HEK293 (cell line): ENCODE data around the gene DPM2.

Experiments used
- CTCF ChIA-PET: fragments of 350-600 bp; formaldehyde crosslinking; extraction: SDS; loops from one replicate; lab custom pipeline; 2021; ENCODE audit warnings: antibody characterized with exemption; lab: Yijun Ruan, JAX
- POLR2A ChIA-PET: fragments of 300-600 bp; formaldehyde crosslinking; extraction: SDS; loops from one replicate; lab custom pipeline; 2020; ENCODE audit warnings: antibody characterized with exemption, inconsistent platforms; lab: Yijun Ruan, JAX
- H3K27ac ChIP-seq: fragments of 200-500 bp; sonication (Bioruptor generic); 2 replicates; pipeline ENCODE4 v1.5.1; 2014; ENCODE audit warnings: low read depth, low read length, control low read depth, inconsistent platforms; ENCODE audit errors: extremely low read depth
- H3K36me3 ChIP-seq, 2 experiments: fragments of 200-500 bp in 1 of 2; sonication (Bioruptor generic) in 1 of 2; 1 replicate in 1 of 2; 2 replicates in 1 of 2; pipeline ENCODE4 v1.5.1; 2014 to 2017; ENCODE audit warnings: inconsistent platforms in 2 of 2, low read length in 2 of 2; ENCODE audit not compliant: control insufficient read depth in 2 of 2, insufficient read depth in 1 of 2
- H3K4me1 ChIP-seq: fragments of 200-500 bp; sonication (Bioruptor generic); 2 replicates; pipeline ENCODE4 v1.5.1; 2014; ENCODE audit warnings: mild to moderate bottlenecking, low read length, inconsistent platforms; ENCODE audit not compliant: control insufficient read depth, insufficient read depth
- H3K4me3 ChIP-seq: 2 replicates; pipeline ENCODE4 v1.5.1; 2011; ENCODE audit warnings: low read depth, mild to moderate bottlenecking, control low read depth, low read length, moderate library complexity
- H3K9me3 ChIP-seq: fragments of 200-500 bp; sonication (Bioruptor generic); 2 replicates; pipeline ENCODE4 v1.5.1; 2014; ENCODE audit warnings: low read depth, low read length, inconsistent platforms; ENCODE audit not compliant: control insufficient read depth, insufficient read depth
- ELK4 ChIP-seq: IDR thresholded peaks from 2 replicates; pipeline ENCODE4 v1.6.1; 2011; ENCODE audit warnings: mild to moderate bottlenecking, low read depth, low read length, borderline replicate concordance
- GLI4 ChIP-seq: fragments of 450-650 bp; formaldehyde crosslinking; IDR thresholded peaks from 2 replicates; pipeline ENCODE4 v1.5.1; 2016; ENCODE audit warnings: missing biosample characterization, missing genetic modification characterization
- KLF1 ChIP-seq: fragments of 450-650 bp; formaldehyde crosslinking; IDR thresholded peaks from 2 replicates; pipeline ENCODE4 v1.5.1; 2016; ENCODE audit warnings: missing biosample characterization, missing genetic modification characterization
- KLF16 ChIP-seq: fragments of 450-650 bp; formaldehyde crosslinking; IDR thresholded peaks from 2 replicates; pipeline ENCODE4 v1.5.1; 2017; ENCODE audit warnings: missing biosample characterization, missing genetic modification characterization
- KLF17 ChIP-seq: fragments of 450-650 bp; formaldehyde crosslinking; IDR thresholded peaks from 2 replicates; pipeline ENCODE4 v1.5.1; 2016; ENCODE audit warnings: missing biosample characterization, missing genetic modification characterization
- KLF7 ChIP-seq: fragments of 450-650 bp; formaldehyde crosslinking; IDR thresholded peaks from 2 replicates; pipeline ENCODE4 v1.5.1; 2016; ENCODE audit warnings: missing biosample characterization, missing genetic modification characterization, borderline replicate concordance
- KLF9 ChIP-seq: fragments of 450-650 bp; formaldehyde crosslinking; IDR thresholded peaks from 2 replicates; pipeline ENCODE4 v1.5.1; 2016; ENCODE audit warnings: missing biosample characterization, missing genetic modification characterization, low read depth
- OSR2 ChIP-seq: fragments of 450-650 bp; formaldehyde crosslinking; IDR thresholded peaks from 2 replicates; pipeline ENCODE4 v1.5.1; 2016; ENCODE audit warnings: missing biosample characterization, missing genetic modification characterization
- SETDB1 ChIP-seq: IDR thresholded peaks from one replicate; pipeline ENCODE4 v1.6.1; 2017; ENCODE audit warnings: mild to moderate bottlenecking, low read length, moderate library complexity, mixed read lengths; ENCODE audit not compliant: insufficient read length
- SP3 ChIP-seq: fragments of 450-650 bp; formaldehyde crosslinking; IDR thresholded peaks from 2 replicates; pipeline ENCODE4 v1.5.1; 2016; ENCODE audit warnings: missing biosample characterization, missing genetic modification characterization
- SP7 ChIP-seq: fragments of 450-650 bp; formaldehyde crosslinking; IDR thresholded peaks from 2 replicates; pipeline ENCODE4 v1.5.1; 2016; ENCODE audit warnings: missing biosample characterization, missing genetic modification characterization
- ZBTB20 ChIP-seq: fragments of 450-650 bp; formaldehyde crosslinking; IDR thresholded peaks from 2 replicates; pipeline ENCODE4 v1.5.1; 2016; ENCODE audit warnings: missing biosample characterization, missing genetic modification characterization
- ZBTB26 ChIP-seq: fragments of 450-650 bp; formaldehyde crosslinking; optimal IDR thresholded peaks from 2 replicates; pipeline ENCODE3; 2016; ENCODE audit warnings: missing biosample characterization, mild to moderate bottlenecking, missing genetic modification characterization
- ZFHX2 ChIP-seq: fragments of 450-650 bp; formaldehyde crosslinking; conservative IDR thresholded peaks from 2 replicates; pipeline ENCODE4 v1.5.1; 2016; ENCODE audit warnings: missing biosample characterization, missing genetic modification characterization
- ZNF175 ChIP-seq: fragments of 450-650 bp; formaldehyde crosslinking; IDR thresholded peaks from 2 replicates; pipeline ENCODE4 v1.5.1; 2016; ENCODE audit warnings: missing biosample characterization, missing genetic modification characterization
- ZNF184 ChIP-seq: fragments of 450-650 bp; IDR thresholded peaks from 2 replicates; pipeline ENCODE4 v1.5.1; 2018; ENCODE audit warnings: missing biosample characterization, mild to moderate bottlenecking, missing genetic modification characterization
- ZNF223 ChIP-seq: fragments of 450-650 bp; formaldehyde crosslinking; IDR thresholded peaks from 2 replicates; pipeline ENCODE4 v1.5.1; 2016; ENCODE audit warnings: missing biosample characterization, missing genetic modification characterization
- ZNF324 ChIP-seq: fragments of 450-650 bp; formaldehyde crosslinking; IDR thresholded peaks from 2 replicates; pipeline ENCODE4 v1.5.1; 2016; ENCODE audit warnings: missing biosample characterization, missing genetic modification characterization
- ZNF335 ChIP-seq: fragments of 450-650 bp; formaldehyde crosslinking; conservative IDR thresholded peaks from 2 replicates; pipeline ENCODE4 v1.5.1; 2016; ENCODE audit warnings: missing biosample characterization, missing genetic modification characterization
- ZNF341 ChIP-seq: fragments of 450-650 bp; formaldehyde crosslinking; IDR thresholded peaks from 2 replicates; pipeline ENCODE4; 2016; ENCODE audit warnings: low read depth, missing biosample characterization, missing genetic modification characterization
- ZNF391 ChIP-seq: fragments of 450-650 bp; formaldehyde crosslinking; IDR thresholded peaks from 2 replicates; pipeline ENCODE4 v1.5.1; 2016; ENCODE audit warnings: low read depth, missing biosample characterization, missing genetic modification characterization, borderline replicate concordance
- ZNF404 ChIP-seq: fragments of 450-650 bp; formaldehyde crosslinking; IDR thresholded peaks from 2 replicates; pipeline ENCODE4 v1.5.1; 2017; ENCODE audit warnings: missing biosample characterization, missing genetic modification characterization
- ZNF433 ChIP-seq: fragments of 450-650 bp; formaldehyde crosslinking; IDR thresholded peaks from 2 replicates; pipeline ENCODE4 v1.5.1; 2016; ENCODE audit warnings: missing biosample characterization, missing genetic modification characterization, low read depth
- ZNF513 ChIP-seq: fragments of 450-650 bp; IDR thresholded peaks from 2 replicates; pipeline ENCODE4 v1.5.1; 2018; ENCODE audit warnings: missing biosample characterization, missing genetic modification characterization
- ZNF529 ChIP-seq: fragments of 450-650 bp; formaldehyde crosslinking; IDR thresholded peaks from 2 replicates; pipeline ENCODE4 v1.5.1; 2017; ENCODE audit warnings: missing genetic modification characterization, missing biosample characterization; ENCODE audit not compliant: insufficient replicate concordance
- ZNF544 ChIP-seq: fragments of 450-650 bp; formaldehyde crosslinking; IDR thresholded peaks from 2 replicates; pipeline ENCODE4 v1.5.0; 2017; ENCODE audit warnings: missing biosample characterization, missing genetic modification characterization
- ZNF626 ChIP-seq: fragments of 450-650 bp; sonication (Bioruptor Pico); formaldehyde crosslinking; IDR thresholded peaks from 2 replicates; pipeline ENCODE4 v1.5.1; 2018; ENCODE audit warnings: missing biosample characterization, missing genetic modification characterization, inconsistent platforms
- ZNF747 ChIP-seq: fragments of 450-650 bp; formaldehyde crosslinking; IDR thresholded peaks from 2 replicates; pipeline ENCODE4 v1.5.1; 2016; ENCODE audit warnings: missing biosample characterization, missing genetic modification characterization
- ZNF768 ChIP-seq: fragments of 450-650 bp; formaldehyde crosslinking; IDR thresholded peaks from 2 replicates; pipeline ENCODE4 v1.5.1; 2018; ENCODE audit warnings: missing biosample characterization, mild to moderate bottlenecking, missing genetic modification characterization
- ZNF785 ChIP-seq: fragments of 450-650 bp; formaldehyde crosslinking; IDR thresholded peaks from 2 replicates; pipeline ENCODE4 v1.5.1; 2016; ENCODE audit warnings: missing biosample characterization, missing genetic modification characterization
- ZNF830 ChIP-seq: fragments of 450-650 bp; IDR thresholded peaks from 2 replicates; pipeline ENCODE4 v1.5.0; 2018; ENCODE audit warnings: missing biosample characterization, missing genetic modification characterization, low read depth, mild to moderate bottlenecking, moderate library complexity
- ZXDB ChIP-seq: fragments of 450-650 bp; formaldehyde crosslinking; IDR thresholded peaks from 2 replicates; pipeline ENCODE4 v1.5.1; 2016; ENCODE audit warnings: missing biosample characterization, missing genetic modification characterization

Gene DPM2

GRCh38 chr9:127928676-127929624 is 8.7 kb downstream of the DPM2 start (continued):
- TF ChIP-seq ZBTB20: no peak
- TF ChIP-seq ZNF433 (tag by site-specific recombination): no peak
- no peak for TF ChIP-seq ZNF529
- TF ChIP-seq ZNF175: no peak
- TF ChIP-seq ZNF391 (tag by site-specific recombination): no peak
- no peak for TF ChIP-seq ZNF544 (tag by site-specific recombination)
- TF ChIP-seq ZNF223 (tag by site-specific recombination): no peak
- TF ChIP-seq SP3 (tag by site-specific recombination): peak; percentile 48; the same call in 1 of the 2 replicates
- TF ChIP-seq ZNF341: no peak
- TF ChIP-seq ZNF768 (tag by site-specific recombination): peak; percentile 51; the same call in 1 of the 2 replicates
- no peak for TF ChIP-seq ZFHX2 (tag by site-specific recombination)
- peak; percentile 19; the same call in 1 of the 2 replicates for TF ChIP-seq KLF17 (tag by site-specific recombination)
- TF ChIP-seq SETDB1: no peak
- TF ChIP-seq ZNF830: no peak
- no peak for TF ChIP-seq ZNF785 (tag by site-specific recombination)
- TF ChIP-seq KLF16: no peak
- TF ChIP-seq OSR2 (tag by site-specific recombination): no peak
- TF ChIP-seq ZNF184 (tag by site-specific recombination): no peak
- TF ChIP-seq ZNF747 (tag by site-specific recombination): no peak

GRCh38 chr9:127927988-127928675 is 9.5 kb downstream of the DPM2 start:
- Histone ChIP-seq H3K4me1 (0 out of 2 replicates have a peak, but pooled peaks cover 5% of the 10 kb centered on the region), H3K4me3 (no peak overlapping the region), H3K9me3 (no peaks in the 10 kb centered on the region), H3K27ac (no peak overlapping the region), H3K36me3 (no peaks in the 10 kb centered on the region)
- POLR2A ChIA-PET: interaction anchor here (0.7 to 2.0 kb wide), 4 partner anchors 9 to 139 kb away, joined by 3 to 6 read pairs (median 4); partner anchors contain the start of genes DPM2 and NAIF1
- CTCF ChIA-PET: interaction anchor here (1.8 to 3.3 kb wide), 2 partner anchors 15 to 107 kb away, joined by 8 to 24 read pairs; no protein-coding TSS in a partner anchor
- TF ChIP-seq ZXDB: no peak
- TF ChIP-seq ZNF626 (tag by site-specific recombination): no peak
- TF ChIP-seq KLF9 (tag by site-specific recombination): no peak
- no peak for TF ChIP-seq ZNF529
- TF ChIP-seq GLI4 (tag by site-specific recombination): no peak
- TF ChIP-seq KLF1 (tag by site-specific recombination): peak; percentile 77
- no peak for TF ChIP-seq ZBTB26 (tag by site-specific recombination)
- TF ChIP-seq ZNF324: no peak
- no peak for TF ChIP-seq ZNF335 (tag by site-specific recombination)
- TF ChIP-seq SP7 (tag by site-specific recombination): no peak
- no peak for TF ChIP-seq ZNF513 (tag by site-specific recombination)
- no peak for TF ChIP-seq ELK4
- TF ChIP-seq KLF7 (tag by site-specific recombination): no peak
- peak; percentile 42 for TF ChIP-seq ZFHX2 (tag by site-specific recombination)
- no peak for TF ChIP-seq ZNF404 (tag by site-specific recombination)
